ENCODE data around the gene MBTPS1. TPM values are rescaled to one million over a fixed set of nuclear protein-coding genes. Genes with fewer than 3 reads are reported as not detected.
A peak's percentile ranks its signal among the peaks of the same experiment; 100 is the strongest.

MBTPS1 gene
- total and polyA plus RNA-seq, 9 of the 15 experiments (the other 6 are each of a cell fraction or from before 2014, with no cell fraction given), result 2.8 to 57.6 (median 43.8) TPM

DNA sequence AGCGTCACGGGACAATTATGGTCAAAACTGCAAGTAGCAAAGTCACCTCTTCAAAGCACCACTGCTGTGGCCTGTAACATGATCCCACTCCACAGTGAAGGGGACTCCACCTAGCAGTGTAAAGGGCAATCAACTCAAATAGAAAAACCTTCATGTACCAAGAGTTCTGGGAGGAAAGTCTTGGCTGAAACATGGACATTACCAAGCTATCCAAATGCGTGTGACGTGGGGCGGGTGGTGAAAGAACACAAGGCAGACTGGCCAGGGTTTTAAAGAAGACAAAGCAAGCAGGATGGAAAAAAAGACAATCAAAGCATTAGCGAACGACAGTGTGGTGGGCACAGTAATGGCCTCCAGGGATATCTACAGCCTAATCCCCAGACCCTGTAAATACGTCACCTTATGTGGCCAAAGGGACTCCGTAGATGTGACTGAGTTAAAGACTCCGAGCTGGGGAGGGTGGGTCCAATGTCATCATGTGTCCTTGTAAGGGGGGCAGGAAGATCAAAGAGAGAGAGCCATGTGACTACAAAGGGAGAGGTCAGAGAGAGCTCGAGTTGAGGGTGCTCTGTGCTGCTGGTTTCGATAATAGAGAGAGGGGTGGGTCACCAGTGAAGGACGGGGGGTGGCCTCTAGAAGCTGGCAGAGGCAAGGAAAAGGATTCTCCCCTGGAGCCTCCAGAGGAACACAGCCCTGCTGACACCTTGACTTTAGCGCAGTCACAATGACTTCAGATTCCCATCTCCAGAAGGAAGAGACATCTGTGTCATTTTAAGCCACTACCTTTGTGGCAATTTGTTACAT lies 22.3 kb upstream of the MBTPS1 start (continued):
- TF ChIP-seq ZNF318 (IDR thresholded peaks at IDR 0.05; ENCODE audit: borderline replicate concordance in 1 of 2, low read depth in 1 of 2), result peak in 1 of 2 experiments; percentile 81; a peak in 2 of 4 replicates
- TF ChIP-seq ZNF280B (CRISPR knock-in tag; IDR thresholded peaks at IDR 0.05), result no peak
- no peak for TF ChIP-seq MCM2 (IDR thresholded peaks at IDR 0.05; ENCODE audit: low read depth)
- TF ChIP-seq MYNN (IDR thresholded peaks at IDR 0.05), result no peak
- TF ChIP-seq MYNN (CRISPR knock-in tag; IDR thresholded peaks at IDR 0.05), result no peak
- peak; percentile 26; the same call in 1 of the 2 replicates for TF ChIP-seq RNF2 (IDR thresholded peaks at IDR 0.05)
- TF ChIP-seq, protein P1, sequence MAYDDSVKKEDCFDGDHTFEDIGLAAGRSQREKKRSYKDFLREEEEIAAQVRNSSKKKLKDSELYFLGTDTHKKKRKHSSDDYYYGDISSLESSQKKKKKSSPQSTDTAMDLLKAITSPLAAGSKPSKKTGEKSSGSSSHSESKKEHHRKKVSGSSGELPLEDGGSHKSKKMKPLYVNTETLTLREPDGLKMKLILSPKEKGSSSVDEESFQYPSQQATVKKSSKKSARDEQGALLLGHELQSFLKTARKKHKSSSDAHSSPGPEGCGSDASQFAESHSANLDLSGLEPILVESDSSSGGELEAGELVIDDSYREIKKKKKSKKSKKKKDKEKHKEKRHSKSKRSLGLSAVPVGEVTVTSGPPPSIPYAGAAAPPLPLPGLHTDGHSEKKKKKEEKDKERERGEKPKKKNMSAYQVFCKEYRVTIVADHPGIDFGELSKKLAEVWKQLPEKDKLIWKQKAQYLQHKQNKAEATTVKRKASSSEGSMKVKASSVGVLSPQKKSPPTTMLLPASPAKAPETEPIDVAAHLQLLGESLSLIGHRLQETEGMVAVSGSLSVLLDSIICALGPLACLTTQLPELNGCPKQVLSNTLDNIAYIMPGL (CRISPR knock-in tag; IDR thresholded peaks at IDR 0.05), result no peak
- no peak for TF ChIP-seq ZNF778 (CRISPR knock-in tag; IDR thresholded peaks at IDR 0.05)
- TF ChIP-seq TBP (optimal IDR thresholded peaks at IDR 0.05; ENCODE audit: low read depth, low read length), result peak; percentile 73
- TF ChIP-seq TAF9B (IDR thresholded peaks at IDR 0.05; ENCODE audit: partially characterized antibody), result peak; percentile 69
- no peak for TF ChIP-seq BDP1 (IDR thresholded peaks at IDR 0.05; ENCODE audit: insufficient read depth, insufficient read length)
- TF ChIP-seq USF1 (CRISPR knock-in tag; IDR thresholded peaks at IDR 0.05), result peak; percentile 81
- TF ChIP-seq ZNF143 (CRISPR knock-in tag; IDR thresholded peaks at IDR 0.05), result no peak
- TF ChIP-seq PHB (CRISPR knock-in tag; IDR thresholded peaks at IDR 0.05), result no peak
- no peak for TF ChIP-seq POLR3G (IDR thresholded peaks at IDR 0.05; ENCODE audit: extremely low read depth, insufficient read length, insufficient replicate concordance)
- no peak for TF ChIP-seq SNRNP70 (optimal IDR thresholded peaks at IDR 0.05; ENCODE audit: low read depth, low read length)
